Measurements from ENCODE around the gene VANGL1. TPM values are rescaled to one million over a fixed set of nuclear protein-coding genes. Genes with fewer than 3 reads are reported as not detected.

VANGL1 gene
- polyA plus RNA-seq, 1 experiment = 7.8 TPM

GRCh38 chr1:115717541-115717940, 75.8 kb downstream of the VANGL1 start:
- H3K27ac ChIP-seq (ENCODE audit: low read depth, low read length) = no peak overlapping the region
- no peak overlapping the region for H3K4me3 ChIP-seq (ENCODE audit: low read depth, low read length)
- ChIA-PET POLR2A (interaction anchor here (0.5 kb wide), 1 partner anchor 109 kb away, joined by 3 read pairs; no protein-coding TSS in a partner anchor), CTCF (interaction anchor here (0.6 to 5.5 kb wide), 11 partner anchors 9 to 109 kb away, joined by 3 to 81 read pairs (median 5); no protein-coding TSS in a partner anchor)
- DNase-seq (ENCODE audit: low read depth, low spot score) = no peak
- H3K27me3 ChIP-seq (ENCODE audit: control insufficient read depth, insufficient read depth, low read length) = peaks cover 5% of the 10 kb centered on the region
- TF ChIP-seq CTCF (IDR thresholded peaks at IDR 0.05; ENCODE audit: low read depth, low read length) = peak; percentile 53
- no peaks in the 10 kb centered on the region for H3K9me3 ChIP-seq (ENCODE audit: control insufficient read depth, insufficient read depth, low read length)

- DNase-seq (ENCODE audit: low read depth, low spot score) = no peak
- H3K27me3 ChIP-seq (ENCODE audit: control insufficient read depth, insufficient read depth, low read length) = peaks cover 2% of the 10 kb centered on the region
- H3K9me3 ChIP-seq (ENCODE audit: control insufficient read depth, insufficient read depth, low read length) = no peaks in the 10 kb centered on the region
- TF ChIP-seq CTCF (IDR thresholded peaks at IDR 0.05; ENCODE audit: low read depth, low read length) = no peak
- ChIA-PET CTCF (interaction anchor here (0.8 to 5.5 kb wide), 8 partner anchors 8 to 54 kb away, joined by 3 to 81 read pairs (median 7); no protein-coding TSS in a partner anchor), POLR2A (no interaction called here)
- no peak overlapping the region for H3K27ac ChIP-seq (ENCODE audit: low read depth, low read length)
- no peak overlapping the region for H3K4me3 ChIP-seq (ENCODE audit: low read depth, low read length)
Measured at GRCh38 chr1:115718011-115718754, 76.4 kb downstream of the VANGL1 start.

DNA sequence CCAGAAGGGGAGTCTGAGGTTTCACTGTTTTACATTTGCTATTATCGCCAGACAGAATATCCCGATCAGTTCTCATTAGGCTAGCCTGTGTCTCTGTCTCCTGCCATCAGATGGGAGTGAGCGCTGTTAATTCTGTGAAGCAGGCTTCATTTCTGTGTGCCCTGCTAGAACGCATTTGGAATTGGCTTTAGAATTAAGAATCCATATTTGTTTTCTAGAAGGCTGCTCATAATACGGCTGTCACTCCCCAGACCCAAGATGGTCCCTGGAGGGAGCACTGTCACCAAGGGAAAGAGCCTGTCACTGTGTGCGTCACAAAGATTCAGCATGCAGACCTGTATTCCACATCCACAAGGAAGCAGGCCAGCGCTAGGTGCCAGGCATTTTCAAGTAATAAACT, 77.5 kb downstream of the VANGL1 start:
- no peak for DNase-seq (ENCODE audit: low read depth, low spot score)
- ChIA-PET POLR2A (no interaction called here), CTCF (interaction anchor here (1.0 to 5.5 kb wide), 7 partner anchors 13 to 53 kb away, joined by 3 to 81 read pairs (median 29); no protein-coding TSS in a partner anchor)
- H3K4me3 ChIP-seq (ENCODE audit: low read depth, low read length) = no peak overlapping the region
- H3K9me3 ChIP-seq (ENCODE audit: control insufficient read depth, insufficient read depth, low read length) = no peaks in the 10 kb centered on the region
- H3K27ac ChIP-seq (ENCODE audit: low read depth, low read length) = no peak overlapping the region
- no peak for TF ChIP-seq CTCF (IDR thresholded peaks at IDR 0.05; ENCODE audit: low read depth, low read length)
- H3K27me3 ChIP-seq (ENCODE audit: control insufficient read depth, insufficient read depth, low read length) = peaks cover 2% of the 10 kb centered on the region

- DNase-seq (ENCODE audit: low read depth, low spot score) = no peak
Measured at GRCh38 chr1:115722221-115722620, 80.5 kb downstream of the VANGL1 start.

More at GRCh38 chr1:115722221-115722620, 80.5 kb downstream of the VANGL1 start:
- no peak overlapping the region for H3K27ac ChIP-seq (ENCODE audit: low read depth, low read length)
- POLR2A ChIA-PET = no interaction called here
- no peak for TF ChIP-seq CTCF (IDR thresholded peaks at IDR 0.05; ENCODE audit: low read depth, low read length)
- H3K4me3 ChIP-seq (ENCODE audit: low read depth, low read length) = no peak overlapping the region
- H3K9me3 ChIP-seq (ENCODE audit: control insufficient read depth, insufficient read depth, low read length) = no peaks in the 10 kb centered on the region
- CTCF ChIA-PET = no interaction called here
- H3K27me3 ChIP-seq (ENCODE audit: control insufficient read depth, insufficient read depth, low read length) = no peaks in the 10 kb centered on the region

All from AG04450 (cell line).